Astrocyte (in vitro differentiated cells and primary cell): Measurements from ENCODE around the gene MEAF6.
"Not testable (repeated sequence)": the region's sequence is repeated elsewhere in the genome, so short reads cannot be mapped to it uniquely, and the experiment has no call there.

ENCODE experiments used
- EZH2 ChIP-seq: IDR thresholded peaks from 2 replicates; pipeline ENCODE4 v1.6.1; 2012; ENCODE audit warnings: mild to moderate bottlenecking, low read length, inconsistent platforms; ENCODE audit not compliant: insufficient read depth
- TF ChIP-seq, protein P1 (sequence below): IDR thresholded peaks from 2 replicates; pipeline ENCODE4 v1.5.1; 2011; ENCODE audit warnings: low read depth, mild to moderate bottlenecking, inconsistent platforms, low read length, moderate library complexity; ENCODE audit not compliant: insufficient read depth

DNA sequence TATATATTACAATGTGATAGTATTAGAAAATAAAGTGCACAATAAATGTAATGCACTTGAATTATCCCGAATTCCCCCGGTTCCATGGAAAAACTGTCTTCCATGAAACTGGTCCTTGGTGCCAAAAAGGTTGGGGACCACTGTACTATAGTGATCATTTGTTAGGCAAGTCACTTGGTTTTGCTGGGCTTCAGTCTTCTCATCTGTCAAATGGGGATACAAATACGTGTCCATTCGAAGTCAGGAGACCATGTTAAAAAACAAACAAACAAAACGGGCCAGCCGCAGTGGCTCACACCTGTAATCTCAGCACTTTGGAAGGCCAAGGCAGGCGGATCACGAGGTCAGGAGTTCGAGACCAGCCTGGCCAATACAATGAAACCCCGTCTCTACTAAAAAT, 24.6 kb upstream of the MEAF6 start:
- TF ChIP-seq, protein P1, sequence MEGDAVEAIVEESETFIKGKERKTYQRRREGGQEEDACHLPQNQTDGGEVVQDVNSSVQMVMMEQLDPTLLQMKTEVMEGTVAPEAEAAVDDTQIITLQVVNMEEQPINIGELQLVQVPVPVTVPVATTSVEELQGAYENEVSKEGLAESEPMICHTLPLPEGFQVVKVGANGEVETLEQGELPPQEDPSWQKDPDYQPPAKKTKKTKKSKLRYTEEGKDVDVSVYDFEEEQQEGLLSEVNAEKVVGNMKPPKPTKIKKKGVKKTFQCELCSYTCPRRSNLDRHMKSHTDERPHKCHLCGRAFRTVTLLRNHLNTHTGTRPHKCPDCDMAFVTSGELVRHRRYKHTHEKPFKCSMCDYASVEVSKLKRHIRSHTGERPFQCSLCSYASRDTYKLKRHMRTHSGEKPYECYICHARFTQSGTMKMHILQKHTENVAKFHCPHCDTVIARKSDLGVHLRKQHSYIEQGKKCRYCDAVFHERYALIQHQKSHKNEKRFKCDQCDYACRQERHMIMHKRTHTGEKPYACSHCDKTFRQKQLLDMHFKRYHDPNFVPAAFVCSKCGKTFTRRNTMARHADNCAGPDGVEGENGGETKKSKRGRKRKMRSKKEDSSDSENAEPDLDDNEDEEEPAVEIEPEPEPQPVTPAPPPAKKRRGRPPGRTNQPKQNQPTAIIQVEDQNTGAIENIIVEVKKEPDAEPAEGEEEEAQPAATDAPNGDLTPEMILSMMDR = not testable (repeated sequence)
- TF ChIP-seq EZH2 = not testable (repeated sequence)
